DOHH2 (cell line): ENCODE data around the gene ATP13A3.

ENCODE experiments used
- H3F3A ChIP-seq: fragments of 200-600 bp; sonication (generic), shearing (Covaris generic); 2 replicates; pipeline ENCODE4 v1.6.0; 2016; ENCODE audit warnings: antibody characterized with exemption, mild to moderate bottlenecking; ENCODE audit not compliant: control insufficient read depth, insufficient read depth
- H3K27ac ChIP-seq: fragments of 200-600 bp; sonication (generic); 2 replicates; pipeline ENCODE4 v1.5.1; 2014; ENCODE audit warnings: low read depth, mild to moderate bottlenecking, low read length, moderate library complexity
- H3K27me3 ChIP-seq: fragments of 200-600 bp; sonication (generic); 2 replicates; pipeline ENCODE4 v1.6.1; 2014; ENCODE audit warnings: mild to moderate bottlenecking, low read length, mixed read lengths; ENCODE audit not compliant: control insufficient read depth
- H3K36me3 ChIP-seq: fragments of 200-600 bp; sonication (generic); 2 replicates; pipeline ENCODE4 v1.6.1; 2014; ENCODE audit warnings: mild to moderate bottlenecking, low read length, moderate library complexity, mixed read lengths; ENCODE audit not compliant: control insufficient read depth
- H3K4me1 ChIP-seq: fragments of 200-600 bp; sonication (generic); 2 replicates; pipeline ENCODE4 v1.6.1; 2014; ENCODE audit warnings: mild to moderate bottlenecking, low read length, mixed read lengths; ENCODE audit not compliant: control insufficient read depth
- H3K4me2 ChIP-seq: fragments of 200-600 bp; sonication (generic); 2 replicates; pipeline ENCODE4 v1.6.0; 2014; ENCODE audit warnings: mild to moderate bottlenecking, low read length, moderate library complexity
- H3K4me3 ChIP-seq: fragments of 200-600 bp; sonication (generic); 2 replicates; pipeline ENCODE4 v1.5.1; 2014; ENCODE audit warnings: mild to moderate bottlenecking, low read length, mixed read lengths
- H3K79me2 ChIP-seq: fragments of 200-600 bp; sonication (generic); 2 replicates; pipeline ENCODE4 v1.6.1; 2014; ENCODE audit warnings: mild to moderate bottlenecking, low read length, mixed read lengths; ENCODE audit not compliant: control insufficient read depth
- H3K9me2 ChIP-seq: fragments of 200-600 bp; sonication (generic); replicated peaks from 2 replicates; pipeline ENCODE4 v1.6.1; 2014; ENCODE audit warnings: mild to moderate bottlenecking, low read length, mixed read lengths; ENCODE audit not compliant: control insufficient read depth
- H3K9me3 ChIP-seq: fragments of 200-600 bp; sonication (generic); 2 replicates; pipeline ENCODE4 v1.6.1; 2014; ENCODE audit warnings: antibody characterized with exemption, low read length, mixed read lengths; ENCODE audit not compliant: control insufficient read depth, insufficient read depth
- H4K20me1 ChIP-seq: fragments of 200-600 bp; sonication (generic); 2 replicates; pipeline ENCODE4 v1.6.0; 2014; ENCODE audit warnings: low read depth, mild to moderate bottlenecking, antibody characterized with exemption, low read length, moderate library complexity; ENCODE audit not compliant: control insufficient read depth, insufficient read depth
- EZH2phosphoT487 ChIP-seq: fragments of 200-600 bp; sonication (generic); IDR thresholded peaks from 2 replicates; pipeline ENCODE4 v1.6.1; 2017; ENCODE audit warnings: borderline replicate concordance, mild to moderate bottlenecking, antibody characterized with exemption, low read length, moderate library complexity, mixed read lengths
- TF ChIP-seq, protein P1 (sequence below): fragments of 200-600 bp; sonication (generic); IDR thresholded peaks from one replicate; pipeline ENCODE4 v1.5.1; 2014; ENCODE audit warnings: antibody characterized with exemption, mild to moderate bottlenecking, low read depth, low read length; ENCODE audit not compliant: poor library complexity, severe bottlenecking

The ATP13A3 gene

DNA sequence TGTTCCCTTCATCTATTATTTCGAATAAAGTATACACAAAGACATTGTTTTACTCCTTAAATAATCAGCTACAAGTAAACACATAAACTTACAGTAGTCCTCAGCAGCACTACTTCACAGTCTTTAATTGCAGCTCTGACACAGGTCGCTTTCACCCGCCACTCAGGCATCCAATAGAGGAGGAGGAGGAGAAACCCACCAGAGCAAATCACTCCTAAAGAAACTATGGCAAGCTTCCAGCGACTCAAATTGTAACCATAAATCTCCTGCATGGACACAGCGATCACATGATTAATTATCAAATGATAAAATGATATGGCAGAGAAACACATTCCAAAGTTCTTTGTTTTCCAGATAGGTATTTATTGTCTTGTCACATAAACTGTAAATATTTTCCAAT lies 26.2 kb downstream of the ATP13A3 start:
- Histone ChIP-seq H3K9me2 (no peaks in the 10 kb centered on the region), H3K9me3 (no peaks in the 10 kb centered on the region), H3K4me1 (no peaks in the 10 kb centered on the region), H3K27ac (no peak overlapping the region), H3F3A (peaks cover 4% of the 10 kb centered on the region; the same call in 1 of the 2 replicates), H3K4me3 (no peak overlapping the region), H3K27me3 (no peaks in the 10 kb centered on the region), H3K79me2 (peaks cover 34% of the 10 kb centered on the region), H3K36me3 (peaks cover 30% of the 10 kb centered on the region), H4K20me1 (no peaks in the 10 kb centered on the region), H3K4me2 (no peak overlapping the region)
- TF ChIP-seq, protein P1, sequence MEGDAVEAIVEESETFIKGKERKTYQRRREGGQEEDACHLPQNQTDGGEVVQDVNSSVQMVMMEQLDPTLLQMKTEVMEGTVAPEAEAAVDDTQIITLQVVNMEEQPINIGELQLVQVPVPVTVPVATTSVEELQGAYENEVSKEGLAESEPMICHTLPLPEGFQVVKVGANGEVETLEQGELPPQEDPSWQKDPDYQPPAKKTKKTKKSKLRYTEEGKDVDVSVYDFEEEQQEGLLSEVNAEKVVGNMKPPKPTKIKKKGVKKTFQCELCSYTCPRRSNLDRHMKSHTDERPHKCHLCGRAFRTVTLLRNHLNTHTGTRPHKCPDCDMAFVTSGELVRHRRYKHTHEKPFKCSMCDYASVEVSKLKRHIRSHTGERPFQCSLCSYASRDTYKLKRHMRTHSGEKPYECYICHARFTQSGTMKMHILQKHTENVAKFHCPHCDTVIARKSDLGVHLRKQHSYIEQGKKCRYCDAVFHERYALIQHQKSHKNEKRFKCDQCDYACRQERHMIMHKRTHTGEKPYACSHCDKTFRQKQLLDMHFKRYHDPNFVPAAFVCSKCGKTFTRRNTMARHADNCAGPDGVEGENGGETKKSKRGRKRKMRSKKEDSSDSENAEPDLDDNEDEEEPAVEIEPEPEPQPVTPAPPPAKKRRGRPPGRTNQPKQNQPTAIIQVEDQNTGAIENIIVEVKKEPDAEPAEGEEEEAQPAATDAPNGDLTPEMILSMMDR = no peak
- no peak for TF ChIP-seq EZH2phosphoT487

DNA sequence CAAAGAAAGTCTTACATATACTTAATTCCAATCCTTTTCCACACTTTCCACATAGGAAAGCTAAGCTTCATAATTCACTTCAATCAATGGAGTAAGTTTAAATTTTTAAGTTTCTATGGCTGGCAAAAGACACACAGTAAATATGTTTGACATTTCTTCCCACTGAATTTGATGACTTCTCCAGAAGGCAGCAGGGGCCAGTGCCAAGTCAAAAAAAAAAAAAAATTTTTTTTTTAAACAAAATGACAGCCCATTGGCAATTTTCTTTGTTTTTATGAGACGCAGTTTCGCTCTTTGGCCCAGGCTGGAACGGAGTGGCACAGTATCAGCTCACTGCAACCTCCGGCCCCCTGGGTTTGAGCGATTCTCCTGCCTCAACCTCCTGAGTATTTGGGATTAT lies 28.7 kb downstream of the ATP13A3 start:
- peaks cover 4% of the 10 kb centered on the region; the same call in 1 of the 2 replicates for H3F3A ChIP-seq
- H3K36me3 ChIP-seq = peaks cover 48% of the 10 kb centered on the region
- no peaks in the 10 kb centered on the region for H3K9me3 ChIP-seq
- no peak overlapping the region for H3K4me2 ChIP-seq
- TF ChIP-seq, protein P1 = no peak
- no peak for TF ChIP-seq EZH2phosphoT487
- H3K9me2 ChIP-seq = no peaks in the 10 kb centered on the region
- H3K4me3 ChIP-seq = no peak overlapping the region
- no peaks in the 10 kb centered on the region for H3K27me3 ChIP-seq
- H3K4me1 ChIP-seq = no peaks in the 10 kb centered on the region
- no peak overlapping the region for H3K27ac ChIP-seq
- H4K20me1 ChIP-seq = no peaks in the 10 kb centered on the region
- H3K79me2 ChIP-seq = peaks cover 12% of the 10 kb centered on the region

DNA sequence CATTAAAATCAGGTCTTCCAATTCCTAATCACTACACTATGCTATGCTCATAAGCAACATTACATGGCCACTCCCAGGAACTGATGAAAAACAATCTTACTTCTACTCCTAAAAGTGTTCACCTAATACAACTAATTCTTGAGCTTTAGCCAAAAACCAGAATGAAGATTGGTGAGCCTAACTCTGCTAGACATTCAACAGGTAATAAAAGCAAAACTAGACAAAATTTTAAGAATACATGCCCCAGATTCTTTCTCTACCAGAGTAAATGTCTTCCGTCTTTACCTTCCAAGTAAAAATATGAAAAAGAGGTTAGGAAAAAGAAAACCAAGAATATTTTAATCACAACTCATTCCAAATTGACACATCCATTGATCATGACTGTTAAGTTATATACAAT lies 31.3 kb downstream of the ATP13A3 start:
- Histone ChIP-seq H3K27ac (no peak overlapping the region), H3K9me3 (no peaks in the 10 kb centered on the region), H4K20me1 (no peaks in the 10 kb centered on the region), H3K4me3 (no peak overlapping the region), H3K4me2 (no peak overlapping the region), H3K79me2 (no peaks in the 10 kb centered on the region), H3K9me2 (no peaks in the 10 kb centered on the region), H3F3A (peaks cover 4% of the 10 kb centered on the region; the same call in 1 of the 2 replicates), H3K27me3 (no peaks in the 10 kb centered on the region), H3K36me3 (peaks cover 52% of the 10 kb centered on the region), H3K4me1 (no peaks in the 10 kb centered on the region)
- TF ChIP-seq, protein P1 = no peak
- TF ChIP-seq EZH2phosphoT487 = no peak
